Stimulated activated CD8-positive, alpha-beta memory T cell treated with anti-CD3 and anti-CD28 coated beads, Interleukin-7, amount 100 ng/mL, for 1 hour (primary cell): ENCODE results near the gene NGLY1.
A peak's percentile ranks its signal among the peaks of the same experiment; 100 is the strongest.

Experiments used
- DNase-seq, 2 donors: peaks; one replicate each; pipeline ENCODE4 v3.0.0-alpha.2; 2020; ENCODE audit warnings: low read depth in 2 of 2

Gene NGLY1

GRCh38 chr3:25782938-25783660 lies at the start of gene NGLY1:
TSS of gene NGLY1 (minus strand) at chr3:25783443. CDS start at chr3:25783390, 53 bp downstream.
- DNase-seq = peak; percentile 66 to 67

DNA sequence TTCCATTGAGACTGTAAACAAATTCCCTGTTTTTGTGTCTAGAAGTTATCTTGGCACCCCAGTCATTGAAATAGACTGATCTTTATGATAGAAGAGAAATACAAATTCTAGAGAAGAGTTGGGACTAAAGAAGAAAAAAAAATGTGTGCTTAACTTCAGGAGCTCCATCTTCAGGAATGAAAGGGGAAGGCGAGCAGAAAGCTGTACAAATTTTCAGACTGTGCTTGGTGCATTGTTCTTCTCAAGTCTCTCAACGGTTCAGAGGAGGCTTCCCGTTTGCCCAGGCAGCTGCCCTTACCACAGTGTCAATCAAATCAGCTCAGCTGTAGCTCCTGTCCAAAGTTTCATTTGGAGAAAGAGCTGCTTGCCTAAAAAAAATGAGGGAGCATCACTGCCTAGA lies 48.3 kb upstream of the NGLY1 start:
- DNase-seq = no peak

GRCh38 chr3:25830373-25831280 lies 47.4 kb upstream of the NGLY1 start:
- no peak for DNase-seq

DNA sequence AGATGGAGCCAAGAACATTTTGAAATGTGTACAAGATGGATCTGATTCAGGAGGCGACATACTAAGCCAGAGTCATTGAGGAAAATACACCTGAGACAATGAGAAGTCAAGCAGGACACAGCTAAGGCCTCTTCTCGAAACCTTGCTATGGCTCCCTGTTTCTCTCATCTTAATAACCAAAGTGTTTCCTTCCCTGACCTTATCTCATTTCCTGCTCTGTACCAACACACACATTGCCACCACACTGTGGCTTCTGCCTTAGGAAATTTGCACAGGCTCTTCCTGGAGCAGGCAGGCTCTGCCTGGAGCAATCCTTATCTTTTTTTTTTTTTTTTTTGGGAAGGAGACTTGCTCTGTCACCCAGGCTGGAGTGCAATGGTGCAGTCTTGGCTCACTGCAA lies 43.3 kb upstream of the NGLY1 start:
- DNase-seq = no peak

GRCh38 chr3:25823314-25823713 lies 40.1 kb upstream of the NGLY1 start:
- no peak for DNase-seq

DNA sequence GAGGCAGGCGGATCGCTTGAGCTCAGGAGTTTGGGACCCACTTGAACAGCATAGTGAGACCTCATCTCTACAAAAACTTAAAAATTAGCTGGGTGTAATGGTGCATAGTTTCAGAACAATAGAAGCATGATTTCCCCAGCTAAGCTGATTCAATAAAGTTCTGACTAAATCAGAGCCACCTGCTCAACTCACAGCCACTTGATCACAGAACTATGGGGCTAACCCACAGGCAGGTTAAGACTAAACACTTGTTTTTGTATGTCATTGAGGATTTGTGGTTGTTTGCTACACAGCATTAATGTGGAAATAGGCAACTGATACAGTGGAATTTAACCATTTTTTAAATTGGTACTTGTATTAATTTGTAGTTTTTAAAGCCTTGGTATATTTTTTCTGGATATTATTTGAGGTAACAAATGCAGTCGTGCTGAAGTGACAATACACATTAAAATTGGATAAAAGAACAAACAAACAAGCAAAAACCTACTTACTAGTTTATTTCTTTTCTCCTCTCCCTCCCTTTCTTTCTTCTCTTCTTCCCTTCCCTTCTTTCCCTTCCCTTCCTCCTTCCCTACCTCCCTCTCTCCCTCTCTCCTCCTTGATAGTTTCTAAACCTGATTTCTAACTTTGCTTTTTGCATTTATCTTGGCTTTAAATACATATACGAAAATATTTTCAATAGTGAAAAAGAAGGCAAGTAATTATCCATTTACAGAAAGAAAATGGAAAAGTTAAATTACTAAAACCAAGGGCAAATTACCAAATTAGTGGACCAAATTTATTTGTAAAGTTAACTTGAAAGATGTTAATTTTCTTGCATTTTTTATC lies 38.7 kb upstream of the NGLY1 start:
- no peak for DNase-seq

DNA sequence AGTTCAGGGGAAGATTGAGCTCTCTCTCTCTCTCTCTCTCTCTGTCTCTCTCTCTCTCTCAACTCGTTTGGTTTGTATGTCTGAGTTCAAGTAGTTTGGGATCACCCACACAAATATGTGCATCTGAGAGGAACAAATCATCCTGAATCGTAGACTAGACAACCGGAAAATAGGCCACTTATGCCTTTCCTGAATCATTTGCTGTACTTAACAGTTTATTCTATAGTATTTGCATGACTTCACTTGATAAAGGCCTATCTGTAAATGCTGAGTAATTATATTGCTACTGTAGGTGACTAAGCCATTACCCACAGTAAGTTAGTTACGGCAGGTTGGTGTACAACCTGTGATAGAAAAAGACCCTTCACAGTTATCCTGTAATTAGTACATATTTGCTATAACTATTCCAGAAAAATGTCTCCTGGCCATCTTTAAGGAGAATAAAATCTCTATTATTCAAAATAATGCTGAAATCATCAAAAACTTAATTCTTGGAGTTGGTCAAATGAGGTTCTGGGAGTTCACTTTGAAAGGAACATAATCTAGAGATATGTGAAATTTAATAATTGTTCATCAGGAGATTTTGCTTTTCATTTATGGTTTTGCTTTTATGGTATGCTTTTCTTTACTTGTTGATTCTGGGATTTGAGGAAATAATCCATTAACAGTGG lies 37.7 kb upstream of the NGLY1 start:
- DNase-seq = no peak

DNA sequence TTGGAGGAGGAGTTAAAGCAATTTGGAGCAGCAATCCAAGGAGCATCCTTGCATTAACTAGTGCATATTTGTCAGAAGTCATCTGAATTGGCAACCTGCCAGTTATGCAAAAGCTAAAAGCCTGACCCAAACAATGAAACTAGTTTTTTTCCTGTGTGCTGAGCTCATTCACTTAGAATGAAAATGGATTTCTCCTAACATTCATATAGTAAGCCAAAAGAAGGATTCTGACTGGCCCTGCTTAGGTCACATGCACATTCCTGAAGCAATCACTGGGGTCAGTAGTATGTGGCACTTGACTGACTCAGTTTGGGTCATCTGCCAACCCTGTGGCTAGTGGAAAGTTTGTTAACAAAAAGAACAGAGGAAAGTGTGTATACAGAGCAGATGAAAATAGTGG lies 37.1 kb upstream of the NGLY1 start:
- DNase-seq = no peak

DNA sequence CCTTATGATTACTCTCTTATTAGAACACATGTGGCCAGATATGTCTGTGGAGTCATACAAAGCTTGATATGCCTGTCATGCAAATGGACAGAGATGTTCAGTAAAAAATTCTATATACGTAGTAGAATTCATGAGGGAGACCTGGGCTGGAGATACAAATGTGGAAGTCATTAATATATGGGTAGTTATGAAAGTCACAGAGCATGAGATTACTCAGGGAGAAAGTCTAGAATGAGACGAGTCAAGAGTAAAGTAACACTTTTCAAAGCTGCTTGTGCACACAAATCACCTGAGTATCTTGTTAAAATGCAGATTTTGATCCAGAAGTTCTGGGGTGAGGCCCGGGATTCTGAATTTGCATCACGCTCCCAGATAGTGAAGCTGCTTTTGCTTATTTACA lies 35.1 kb upstream of the NGLY1 start:
- no peak for DNase-seq

- no peak for DNase-seq
These were observed 34.4 kb upstream of the NGLY1 start for GRCh38 chr3:25817638-25818037.

- no peak for DNase-seq
These were observed 33.9 kb upstream of the NGLY1 start for GRCh38 chr3:25817107-25817506.

GRCh38 chr3:25812644-25813043 lies 29.4 kb upstream of the NGLY1 start:
- DNase-seq = no peak

DNA sequence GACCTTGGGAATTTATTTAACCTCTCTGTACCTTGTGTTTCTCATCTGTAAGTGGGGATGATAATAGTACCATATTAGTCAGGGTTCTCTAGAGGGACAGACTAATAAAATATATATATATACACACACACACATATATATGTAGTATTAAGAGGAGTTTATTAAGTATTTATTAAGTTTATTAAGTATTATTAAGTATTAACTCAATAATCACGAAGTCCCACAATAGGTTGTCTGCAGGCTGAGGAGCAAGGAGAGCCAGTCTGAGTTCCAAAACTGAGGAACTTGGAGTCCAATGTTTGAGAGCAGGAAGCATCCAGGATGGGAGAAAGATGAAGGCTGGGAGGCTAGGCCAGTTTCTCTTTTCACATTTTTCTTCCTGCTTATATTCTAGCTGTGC lies 21.4 kb upstream of the NGLY1 start:
- DNase-seq = no peak

GRCh38 chr3:25803833-25804232 lies 20.6 kb upstream of the NGLY1 start:
- no peak for DNase-seq

GRCh38 chr3:25801786-25802185 lies 18.5 kb upstream of the NGLY1 start:
- no peak for DNase-seq

- peak; percentile 79 for DNase-seq
These were observed 6.6 kb upstream of the NGLY1 start, which contains the start of gene OXSM for GRCh38 chr3:25789596-25790556. TSS of gene OXSM (plus strand) at chr3:25790090. CDS start at chr3:25791021, 931 bp downstream.

DNA sequence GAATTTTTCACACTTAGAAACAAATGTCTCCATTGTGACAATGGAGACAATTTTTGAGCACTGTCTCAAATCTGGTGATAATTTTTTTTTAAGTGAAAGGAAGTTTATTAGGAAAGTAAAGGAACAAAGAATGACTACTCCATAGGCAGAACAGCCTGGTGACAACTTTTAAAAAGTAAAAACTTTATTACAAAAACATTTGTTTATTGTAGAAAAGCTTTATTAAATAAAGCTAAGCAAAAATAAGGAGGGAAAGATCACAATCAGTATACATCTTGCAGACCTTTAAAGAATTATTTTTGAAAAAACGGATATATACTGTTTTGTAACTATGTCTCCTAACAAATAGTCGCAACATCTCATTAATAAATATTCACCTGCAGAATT lies 6.0 kb upstream of the NGLY1 start:
- no peak for DNase-seq

DNA sequence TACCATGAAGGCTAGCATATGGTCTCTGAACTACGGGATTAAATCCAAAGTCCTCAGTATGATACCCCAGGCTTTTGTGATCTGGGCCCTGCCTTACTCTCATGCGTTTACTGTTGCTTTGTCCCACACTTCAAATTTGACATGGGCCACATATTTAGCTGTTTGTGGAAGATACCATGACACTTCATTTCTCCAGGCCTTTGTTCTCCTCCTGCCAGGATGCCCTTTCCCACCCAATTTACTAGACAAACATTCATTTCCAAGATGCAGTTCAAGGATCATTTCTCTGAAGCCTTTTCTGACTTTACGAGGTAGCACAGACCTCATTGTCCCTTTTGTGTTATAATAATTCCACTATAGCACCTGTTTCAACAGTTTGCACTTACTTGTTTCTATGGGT lies 4.4 kb upstream of the NGLY1 start:
- DNase-seq = no peak

GRCh38 chr3:25785826-25786225 lies 2.6 kb upstream of the NGLY1 start:
- DNase-seq = no peak

- no peak for DNase-seq
These were observed 1.7 kb upstream of the NGLY1 start for GRCh38 chr3:25784971-25785370.
